NB4 (cell line): ENCODE data around the gene TECTA.

Experiments
- POLR2A ChIP-seq: IDR thresholded peaks from 2 replicates; pipeline ENCODE4 v1.6.1; 2011; ENCODE audit warnings: mild to moderate bottlenecking; ENCODE audit not compliant: insufficient read length; ENCODE audit errors: extremely low read depth
- TF ChIP-seq, protein P1 (sequence below): IDR thresholded peaks from one replicate; pipeline ENCODE4 v1.5.1; 2012; ENCODE audit warnings: low read depth, low read length
- TF ChIP-seq, protein P2 (sequence below): IDR thresholded peaks from 2 replicates; pipeline ENCODE4 v1.6.1; 2011; ENCODE audit warnings: low read depth, low read length

DNA sequence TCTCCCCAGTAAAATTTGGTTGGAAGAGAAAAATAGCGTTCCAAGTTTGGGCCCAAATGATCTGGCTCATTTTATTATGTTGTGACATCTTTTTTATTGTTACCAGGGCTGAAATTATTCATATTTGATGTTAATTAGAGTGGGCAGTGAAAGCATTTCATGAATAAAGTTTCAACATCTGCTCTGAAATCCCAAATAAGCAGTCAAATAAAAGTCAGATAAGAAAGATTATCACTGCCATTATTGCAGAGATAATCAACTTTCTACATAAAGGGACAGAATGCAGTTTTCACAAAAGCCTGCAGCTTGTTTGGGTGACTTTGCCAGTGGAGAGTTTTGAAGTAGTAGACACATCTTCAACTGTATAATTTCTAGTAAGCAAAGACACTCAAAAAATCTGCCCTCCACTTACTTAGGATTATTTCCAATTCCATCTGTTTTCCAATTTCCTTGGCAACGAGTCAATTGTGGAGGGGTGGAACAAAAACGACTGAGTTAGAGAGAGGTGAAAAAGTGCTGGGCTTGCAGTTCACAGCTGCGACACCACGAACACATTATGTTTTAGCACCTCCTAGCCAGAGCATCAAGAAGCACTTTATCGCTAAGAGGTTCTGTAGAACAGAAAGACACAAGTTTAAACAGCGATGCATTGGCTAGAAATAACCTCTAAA is 9.0 kb downstream of the TECTA start:
- TF ChIP-seq, protein P1, sequence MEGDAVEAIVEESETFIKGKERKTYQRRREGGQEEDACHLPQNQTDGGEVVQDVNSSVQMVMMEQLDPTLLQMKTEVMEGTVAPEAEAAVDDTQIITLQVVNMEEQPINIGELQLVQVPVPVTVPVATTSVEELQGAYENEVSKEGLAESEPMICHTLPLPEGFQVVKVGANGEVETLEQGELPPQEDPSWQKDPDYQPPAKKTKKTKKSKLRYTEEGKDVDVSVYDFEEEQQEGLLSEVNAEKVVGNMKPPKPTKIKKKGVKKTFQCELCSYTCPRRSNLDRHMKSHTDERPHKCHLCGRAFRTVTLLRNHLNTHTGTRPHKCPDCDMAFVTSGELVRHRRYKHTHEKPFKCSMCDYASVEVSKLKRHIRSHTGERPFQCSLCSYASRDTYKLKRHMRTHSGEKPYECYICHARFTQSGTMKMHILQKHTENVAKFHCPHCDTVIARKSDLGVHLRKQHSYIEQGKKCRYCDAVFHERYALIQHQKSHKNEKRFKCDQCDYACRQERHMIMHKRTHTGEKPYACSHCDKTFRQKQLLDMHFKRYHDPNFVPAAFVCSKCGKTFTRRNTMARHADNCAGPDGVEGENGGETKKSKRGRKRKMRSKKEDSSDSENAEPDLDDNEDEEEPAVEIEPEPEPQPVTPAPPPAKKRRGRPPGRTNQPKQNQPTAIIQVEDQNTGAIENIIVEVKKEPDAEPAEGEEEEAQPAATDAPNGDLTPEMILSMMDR: no peak
- TF ChIP-seq POLR2A: no peak
- TF ChIP-seq, protein P2, sequence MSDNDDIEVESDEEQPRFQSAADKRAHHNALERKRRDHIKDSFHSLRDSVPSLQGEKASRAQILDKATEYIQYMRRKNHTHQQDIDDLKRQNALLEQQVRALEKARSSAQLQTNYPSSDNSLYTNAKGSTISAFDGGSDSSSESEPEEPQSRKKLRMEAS: no peak
